Measurements from ENCODE around the gene ABHD1.

DNA sequence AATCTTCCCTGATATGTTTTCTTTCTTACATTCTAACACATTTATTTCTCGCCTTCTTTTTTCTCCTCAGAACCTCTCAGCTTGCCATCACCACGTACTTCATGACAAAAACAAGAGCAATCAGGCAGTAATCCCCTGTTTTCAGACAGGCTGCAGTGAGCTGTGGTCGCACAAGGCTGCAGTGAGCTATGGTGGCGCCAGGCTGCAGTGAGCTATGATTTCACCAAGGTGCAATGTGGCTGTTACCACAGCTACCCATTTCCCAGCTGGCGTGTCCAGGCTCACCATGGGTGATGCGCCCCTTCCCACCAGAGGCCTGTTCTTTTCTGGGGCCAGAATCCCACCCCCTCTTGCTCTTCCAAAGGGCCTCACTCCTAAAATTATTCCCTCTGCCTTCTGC is 51.0 kb downstream of the ABHD1 start:
- TF ChIP-seq POLR2AphosphoS5 (IDR thresholded peaks at IDR 0.05; ENCODE audit: insufficient read depth in 1 of 2, low read depth in 1 of 2) (no peak), CTCF (IDR thresholded peaks at IDR 0.05) (no peak)

Data from vagina (tissue), 2 donors.